HepG2 (cell line): ENCODE results near the gene SLC25A19.

Experiments
- CTCF ChIP-seq: sonication (generic); formaldehyde crosslinking; IDR thresholded peaks from 2 replicates; pipeline ENCODE4 v1.5.0; 2020; ENCODE audit warnings: mild to moderate bottlenecking, missing genetic modification reagents, moderate library complexity
- E2F5 ChIP-seq: sonication (generic); formaldehyde crosslinking; conservative IDR thresholded peaks from 2 replicates; pipeline ENCODE4 v1.4.0; 2020; ENCODE audit warnings: missing genetic modification reagents
- ERF ChIP-seq: IDR thresholded peaks from 2 replicates; pipeline ENCODE4 v1.6.1; 2018; ENCODE audit warnings: missing biosample characterization, missing genetic modification reagents
- FOXO1 ChIP-seq: sonication (generic); formaldehyde crosslinking; IDR thresholded peaks from 2 replicates; pipeline ENCODE4 v1.4.0; 2020; ENCODE audit warnings: missing genetic modification reagents
- MZF1 ChIP-seq: sonication (generic); formaldehyde crosslinking; IDR thresholded peaks from 2 replicates; pipeline ENCODE4 v1.8.1; 2023; ENCODE audit warnings: mild to moderate bottlenecking, missing genetic modification reagents, borderline replicate concordance
- POLR2AphosphoS5 ChIP-seq: IDR thresholded peaks from 2 replicates; pipeline ENCODE4 v1.6.1; 2012; ENCODE audit warnings: low read depth, low read length
- SMARCE1 ChIP-seq: fragments of 450-650 bp; IDR thresholded peaks from 2 replicates; pipeline ENCODE4 v1.6.1; 2017; ENCODE audit warnings: borderline replicate concordance
- TAF1 ChIP-seq: sonication (generic); formaldehyde crosslinking; IDR thresholded peaks from 2 replicates; pipeline ENCODE4 v1.4.0; 2020; ENCODE audit warnings: missing genetic modification reagents
- ZFP41 ChIP-seq: sonication (generic); formaldehyde crosslinking; IDR thresholded peaks from 2 replicates; pipeline ENCODE4 v1.4.0; 2020; ENCODE audit warnings: mild to moderate bottlenecking, missing genetic modification reagents, borderline replicate concordance
- ZKSCAN5 ChIP-seq: sonication (generic); formaldehyde crosslinking; IDR thresholded peaks from 2 replicates; pipeline ENCODE4 v1.5.1; 2020; ENCODE audit warnings: mild to moderate bottlenecking, missing genetic modification reagents
- ZNF124 ChIP-seq: sonication (generic); formaldehyde crosslinking; IDR thresholded peaks from 2 replicates; pipeline ENCODE4 v1.4.0; 2020; ENCODE audit warnings: missing genetic modification reagents
- ZNF274 ChIP-seq: sonication (generic); formaldehyde crosslinking; IDR thresholded peaks from 2 replicates; pipeline ENCODE4 v1.5.1; 2020; ENCODE audit warnings: mild to moderate bottlenecking, missing genetic modification reagents
- ZNF333 ChIP-seq: sonication (generic); formaldehyde crosslinking; IDR thresholded peaks from 2 replicates; pipeline ENCODE4 v1.4.0; 2020; ENCODE audit warnings: mild to moderate bottlenecking, missing genetic modification reagents, borderline replicate concordance
- ZNF879 ChIP-seq: sonication (generic); formaldehyde crosslinking; IDR thresholded peaks from 2 replicates; pipeline ENCODE4 v1.8.1; 2023; ENCODE audit warnings: missing genetic modification reagents

GRCh38 chr17:75232786-75233185 lies 56.4 kb downstream of the SLC25A19 start:
- no peak for TF ChIP-seq TAF1 (CRISPR knock-in tag)
- TF ChIP-seq ZNF879: no peak
- no peak for TF ChIP-seq CTCF (CRISPR knock-in tag)
- TF ChIP-seq ERF (CRISPR knock-in tag): no peak
- no peak for TF ChIP-seq ZFP41
- TF ChIP-seq SMARCE1: no peak
- TF ChIP-seq MZF1 (CRISPR knock-in tag): no peak
- TF ChIP-seq ZNF333 (CRISPR knock-in tag): no peak
- TF ChIP-seq E2F5 (CRISPR knock-in tag): no peak
- TF ChIP-seq FOXO1: no peak
- no peak for TF ChIP-seq ZNF274 (CRISPR knock-in tag)
- no peak for TF ChIP-seq ZNF124
- TF ChIP-seq POLR2AphosphoS5: no peak
- TF ChIP-seq ZKSCAN5: no peak
